GM12865 (cell line): Measurements from ENCODE around the gene AP1B1.

ENCODE experiments used
- DNase-seq: peaks from one replicate; pipeline ENCODE4 v3.0.0; 2010; ENCODE audit warnings: low read depth
- H3K4me3 ChIP-seq: 2 replicates; pipeline ENCODE4 v1.5.1; 2011; ENCODE audit warnings: mild to moderate bottlenecking, low read depth, low read length, control low read depth
- CTCF ChIP-seq: IDR thresholded peaks from 2 replicates; pipeline ENCODE4 v1.5.1; 2011; ENCODE audit warnings: low read length, control low read depth, low read depth, inconsistent platforms; ENCODE audit not compliant: insufficient read depth; ENCODE audit errors: missing control alignments

The AP1B1 gene

GRCh38 chr22:29300467-29300806 is 87.9 kb downstream of the AP1B1 start:
- no peak overlapping the region for H3K4me3 ChIP-seq
- no peak for TF ChIP-seq CTCF
- DNase-seq, result no peak

GRCh38 chr22:29299136-29299900 is 89.1 kb downstream of the AP1B1 start:
- TF ChIP-seq CTCF, result no peak
- H3K4me3 ChIP-seq, result no peak overlapping the region
- no peak for DNase-seq

- TF ChIP-seq CTCF, result no peak
- no peak overlapping the region for H3K4me3 ChIP-seq
- no peak for DNase-seq
Observed at GRCh38 chr22:29298641-29299040, 89.7 kb downstream of the AP1B1 start.

GRCh38 chr22:29292379-29292778 is 96.0 kb downstream of the AP1B1 start:
- no peak for TF ChIP-seq CTCF
- H3K4me3 ChIP-seq, result no peak overlapping the region
- DNase-seq, result no peak

GRCh38 chr22:29291215-29291614 is 97.2 kb downstream of the AP1B1 start:
- DNase-seq, result no peak
- no peak overlapping the region for H3K4me3 ChIP-seq
- TF ChIP-seq CTCF, result no peak

GRCh38 chr22:29290061-29290460 is 98.3 kb downstream of the AP1B1 start:
- no peak overlapping the region for H3K4me3 ChIP-seq
- no peak for TF ChIP-seq CTCF
- DNase-seq, result no peak

GRCh38 chr22:29288837-29289236 is 99.5 kb downstream of the AP1B1 start:
- no peak for DNase-seq
- H3K4me3 ChIP-seq, result no peak overlapping the region
- no peak for TF ChIP-seq CTCF
